Head of caudate nucleus (tissue), 42 donors: ENCODE data around the gene SLC15A2.
"Not testable (repeated sequence)": the region's sequence is repeated elsewhere in the genome, so short reads cannot be mapped to it uniquely, and the experiment has no call there.

ENCODE experiments used
- DNase-seq, 42 donors: peaks; one replicate each; pipeline versions ENCODE4 v3.0.0 to v3.0.0-alpha.2; 2020 to 2021; ENCODE audit warnings: mixed read lengths in 7 of 42
- intact Hi-C: fragments of 100-400 bp; cut with DNase I; formaldehyde crosslinking; loops from one replicate; pipeline ENCODE4 v1.15.0; 2022

The SLC15A2 gene

GRCh38 chr3:121914081-121914998 lies 20.1 kb downstream of the SLC15A2 start:
- DNase-seq, result peak in 4 of 42 donors; percentile 17 to 41 (median 24)
- intact Hi-C loops, result no loop called here

DNA sequence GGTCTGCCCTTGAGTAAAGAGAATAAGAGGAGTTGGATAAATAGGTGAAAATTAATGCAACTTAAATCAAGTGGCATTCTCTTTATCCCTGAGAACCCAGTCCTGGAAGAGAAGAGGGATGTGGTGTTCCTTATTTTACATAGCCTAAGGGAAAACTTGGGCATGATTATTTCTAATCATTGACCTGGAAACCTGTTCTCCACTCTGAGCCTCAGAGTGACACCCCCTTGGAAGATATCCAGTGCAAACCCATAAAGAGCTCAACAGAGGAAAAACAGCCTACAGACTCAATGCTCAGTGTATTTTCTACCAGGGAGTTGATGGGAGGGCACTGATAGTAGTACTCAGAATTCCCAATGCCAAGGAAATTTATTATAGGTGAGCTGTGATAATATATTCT lies 22.0 kb downstream of the SLC15A2 start:
- intact Hi-C loops, result no loop called here
- no peak for DNase-seq

- DNase-seq, result peak in 1 of 42 donors; percentile 8
- intact Hi-C loops, result no loop called here
Measured at GRCh38 chr3:121918779-121919483, 24.7 kb downstream of the SLC15A2 start.

DNA sequence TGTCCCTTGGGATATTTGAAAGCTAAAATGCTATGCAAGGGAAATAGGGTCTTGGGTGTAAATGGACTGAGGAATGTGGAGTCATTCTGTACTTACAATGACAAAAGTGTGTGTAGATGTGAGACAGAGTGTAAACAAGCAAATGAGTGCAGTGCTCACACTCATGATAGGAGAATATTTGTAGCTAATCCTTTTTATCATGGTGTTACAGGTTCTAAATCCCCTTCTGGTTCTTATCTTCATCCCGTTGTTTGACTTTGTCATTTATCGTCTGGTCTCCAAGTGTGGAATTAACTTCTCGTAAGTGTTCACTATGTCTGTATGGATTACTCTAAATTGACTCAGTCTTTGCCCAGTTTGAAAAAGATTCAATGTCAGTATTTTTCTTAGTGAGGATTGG lies 30.5 kb downstream of the SLC15A2 start:
- intact Hi-C loops, result no loop called here
- no peak for DNase-seq

- DNase-seq, result no peak
- intact Hi-C loops, result no loop called here
Measured at GRCh38 chr3:121926380-121926779, 32.2 kb downstream of the SLC15A2 start.

DNA sequence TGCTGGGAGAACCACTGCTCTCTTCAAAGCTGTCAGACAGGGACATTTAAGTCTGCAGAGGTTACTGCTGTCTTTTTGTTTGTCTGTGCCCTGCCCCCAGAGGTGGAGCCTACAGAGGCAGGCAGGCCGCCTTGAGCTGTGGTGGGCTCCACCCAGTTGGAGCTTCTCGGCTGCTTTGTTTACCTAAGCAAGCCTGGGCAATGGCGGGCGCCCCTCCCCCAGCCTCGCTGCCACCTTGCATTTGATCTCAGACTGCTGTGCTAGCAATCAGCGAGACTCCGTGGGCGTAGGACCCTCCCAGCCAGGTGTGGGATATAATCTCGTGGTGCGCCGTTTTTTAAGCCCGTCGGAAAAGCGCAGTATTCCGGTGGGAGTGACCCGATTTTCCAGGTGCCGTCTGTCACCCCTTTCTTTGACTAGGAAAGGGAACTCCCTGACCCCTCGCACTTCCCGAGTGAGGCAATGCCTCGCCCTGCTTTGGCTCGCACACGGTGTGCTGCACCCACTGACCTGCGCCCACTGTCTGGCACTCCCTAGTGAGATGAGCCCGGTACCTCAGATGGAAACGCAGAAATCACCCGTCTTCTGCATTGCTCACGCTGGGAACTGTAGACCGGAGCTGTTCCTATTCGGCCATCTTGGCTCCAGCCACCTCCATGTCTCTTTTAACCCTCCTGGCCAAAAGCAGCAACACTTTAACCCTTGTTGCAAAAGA lies 44.1 kb downstream of the SLC15A2 start:
- DNase-seq, intact Hi-C loops: not testable (repeated sequence)

DNA sequence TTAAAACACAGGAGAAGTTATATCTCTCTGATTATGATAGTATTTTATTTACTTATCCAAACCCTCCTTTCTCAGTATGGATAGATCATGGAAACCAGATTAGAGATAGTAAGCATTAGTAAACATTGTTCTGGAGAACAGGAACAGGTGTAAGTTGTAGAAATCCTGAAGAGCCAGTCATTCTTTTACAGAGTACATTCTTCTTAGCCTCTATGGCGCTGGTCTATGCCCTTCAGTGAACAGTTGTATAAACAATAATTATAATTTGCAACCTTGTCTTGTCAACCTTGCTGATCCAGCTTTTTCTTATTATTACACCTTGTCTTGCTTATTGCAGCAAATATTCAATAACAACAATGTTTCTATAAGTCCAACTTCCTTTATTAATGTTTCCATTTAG lies 47.4 kb downstream of the SLC15A2 start:
- no peak for DNase-seq
- intact Hi-C loops, result no loop called here

- no peak for DNase-seq
- intact Hi-C loops, result no loop called here
Measured at GRCh38 chr3:121942116-121942786, 48.0 kb downstream of the SLC15A2 start.

DNA sequence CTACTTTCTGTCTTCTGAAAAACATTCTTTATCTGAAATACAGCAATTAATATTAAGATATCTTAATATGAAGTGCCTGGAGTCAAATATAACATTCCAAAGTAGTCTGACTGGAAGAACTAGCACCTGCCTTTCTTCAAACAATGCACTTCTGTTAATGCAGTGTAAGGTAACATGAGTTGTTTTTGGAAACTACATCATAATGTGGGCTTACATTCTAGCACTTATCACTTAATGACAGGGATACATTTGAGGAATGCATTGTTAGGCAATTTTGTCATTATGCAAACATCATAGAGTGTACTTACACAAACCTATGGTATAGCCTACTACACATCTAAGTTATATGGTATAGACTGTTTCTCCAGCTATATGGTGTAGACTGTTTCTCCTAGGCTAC lies 49.2 kb downstream of the SLC15A2 start:
- DNase-seq, result no peak
- intact Hi-C loops, result no loop called here

DNA sequence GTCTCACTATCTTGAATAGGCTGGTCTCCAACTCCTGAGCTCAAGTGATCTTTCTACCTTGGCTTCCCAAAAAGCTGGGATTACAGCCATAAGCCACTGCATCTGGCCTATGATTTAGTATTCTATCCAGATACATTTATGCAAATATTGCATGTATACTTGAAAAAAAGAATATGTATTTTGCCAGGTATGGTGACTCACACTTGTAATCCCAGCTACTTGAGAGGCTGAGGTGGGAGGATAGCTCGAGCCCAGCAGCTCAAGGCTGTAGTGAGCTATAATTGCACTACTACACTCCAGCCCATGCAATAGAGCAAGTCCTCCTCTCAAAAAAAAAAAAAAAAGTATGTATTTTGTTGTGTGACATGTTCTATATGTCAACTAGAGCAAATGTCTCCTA lies 54.4 kb downstream of the SLC15A2 start:
- intact Hi-C loops, result no loop called here
- DNase-seq, result no peak

GRCh38 chr3:121951291-121951919 lies 57.2 kb downstream of the SLC15A2 start:
- intact Hi-C loops, result no loop called here
- no peak for DNase-seq

GRCh38 chr3:121956363-121956762 lies 62.2 kb downstream of the SLC15A2 start:
- intact Hi-C loops, result no loop called here

DNA sequence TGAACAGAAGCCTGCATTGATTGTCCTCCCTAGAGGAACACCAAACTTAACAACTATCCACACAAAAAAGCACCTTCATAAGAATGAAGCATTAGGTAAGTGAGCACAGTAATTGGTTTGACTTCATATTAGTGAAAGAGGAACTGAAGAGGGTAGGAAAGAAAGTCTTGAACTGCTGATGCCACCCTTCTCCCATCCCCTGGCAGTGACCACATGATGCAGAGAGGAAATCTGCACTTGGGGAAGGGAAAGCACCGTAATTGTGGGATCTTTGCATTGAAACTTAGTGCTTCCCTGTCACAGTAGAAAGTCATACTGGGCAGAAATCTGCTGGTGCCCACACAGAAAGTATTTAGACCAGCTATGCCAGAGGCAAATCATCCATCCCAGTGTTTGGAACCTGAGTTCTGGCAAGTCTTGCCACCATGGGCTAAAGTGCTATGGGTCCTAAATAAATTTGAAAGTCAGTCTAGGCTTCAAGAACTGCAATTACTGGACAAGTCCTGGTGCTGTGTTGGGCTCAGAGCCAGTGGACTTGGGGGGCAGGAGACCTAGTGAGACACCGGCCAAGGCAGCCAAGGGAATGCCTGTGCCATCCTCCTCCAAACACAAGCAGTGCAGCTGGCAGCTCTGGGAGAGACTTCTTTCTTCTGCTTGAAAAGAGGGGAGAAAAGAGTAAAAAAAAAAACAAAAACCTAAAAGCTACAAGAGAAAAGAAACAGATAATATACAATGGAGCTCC lies 63.6 kb downstream of the SLC15A2 start:
- peak in 18 of 42 donors; percentile 3 to 49 (median 18) for DNase-seq

More at GRCh38 chr3:121956363-121956762, 62.2 kb downstream of the SLC15A2 start:
- no peak for DNase-seq

DNA sequence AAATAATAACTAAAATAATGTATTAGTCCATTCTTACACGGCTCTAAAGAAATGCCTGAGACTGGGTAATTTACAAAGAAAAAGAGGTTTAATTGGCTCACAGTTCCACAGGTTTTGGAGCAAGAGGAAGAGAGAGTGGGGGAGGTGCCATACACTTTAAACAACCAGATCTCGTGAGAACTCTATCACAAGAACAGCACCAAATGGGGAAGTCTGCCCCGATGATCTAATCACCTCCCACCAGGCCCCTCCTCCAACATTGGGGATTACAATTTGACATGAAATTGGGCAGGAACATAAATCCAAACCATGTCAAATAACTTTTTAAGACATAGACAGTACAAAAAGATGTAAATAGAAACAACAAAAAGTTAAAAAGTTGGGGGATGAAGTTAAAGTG lies 64.6 kb downstream of the SLC15A2 start:
- intact Hi-C loops, result no loop called here
- no peak for DNase-seq

More for the DNA sequence above, 63.6 kb downstream of the SLC15A2 start:
- intact Hi-C loops, result no loop called here

- intact Hi-C loops, result no loop called here
- DNase-seq, result no peak
Measured at GRCh38 chr3:121961283-121961682, 67.1 kb downstream of the SLC15A2 start.

- intact Hi-C loops, result no loop called here
Measured at GRCh38 chr3:121962443-121962842, 68.2 kb downstream of the SLC15A2 start.

DNA sequence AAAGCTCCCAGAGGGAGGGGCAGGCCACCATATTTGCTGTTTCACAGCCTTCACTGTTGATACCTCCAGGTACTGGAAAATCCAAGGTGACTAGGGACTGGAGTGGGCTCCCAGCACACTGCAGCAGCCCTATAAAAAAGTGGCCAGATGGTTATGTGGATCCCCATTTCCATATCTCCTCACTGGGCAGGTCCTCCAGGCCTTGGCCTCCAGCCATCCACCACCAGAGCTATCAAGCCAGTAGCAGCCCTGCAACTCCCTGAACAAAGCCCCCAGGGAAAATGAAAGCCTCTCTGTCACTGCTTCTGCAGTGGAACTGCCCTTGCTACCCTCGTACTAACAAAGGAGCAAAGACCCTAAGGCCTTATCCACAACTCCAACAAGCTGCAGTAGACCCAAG lies 69.4 kb downstream of the SLC15A2 start:
- no peak for DNase-seq
- intact Hi-C loops, result no loop called here

More at GRCh38 chr3:121962443-121962842, 68.2 kb downstream of the SLC15A2 start:
- no peak for DNase-seq

DNA sequence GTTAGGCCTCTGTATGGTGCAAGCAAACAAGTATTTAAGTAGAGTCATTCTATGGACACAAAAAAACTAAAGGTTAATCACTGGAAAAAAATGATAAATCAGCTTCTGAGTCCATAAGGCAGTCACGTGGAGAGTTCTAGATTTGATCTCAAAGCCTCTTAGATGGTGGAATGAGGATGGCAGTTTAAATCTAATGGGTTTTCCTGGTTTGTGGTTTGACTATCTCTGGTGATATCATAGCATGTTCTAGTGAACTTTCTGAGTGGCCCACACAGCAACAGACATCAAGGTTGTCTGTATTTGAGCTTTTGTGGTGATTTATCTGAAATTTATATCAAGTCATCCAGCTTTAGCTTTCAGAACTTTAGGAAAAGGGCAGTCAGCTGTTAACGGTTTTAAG lies 75.4 kb downstream of the SLC15A2 start:
- no peak for DNase-seq
- intact Hi-C loops, result no loop called here
